WI38 (cell line): Measurements from ENCODE around the gene NGDN.

Source experiments
- H3K4me3 ChIP-seq: 2 replicates; pipeline ENCODE4 v1.5.1; 2011; ENCODE audit warnings: low read depth, mild to moderate bottlenecking, control low read depth, low read length
- CTCF ChIP-seq: IDR thresholded peaks from 2 replicates; pipeline ENCODE4 v1.5.1; 2012; ENCODE audit warnings: low read depth, mild to moderate bottlenecking, control low read depth, low read length

The NGDN gene

GRCh38 chr14:23441076-23441475 lies 28.4 kb upstream of the NGDN start:
- no peak overlapping the region for H3K4me3 ChIP-seq
- TF ChIP-seq CTCF: no peak

GRCh38 chr14:23442721-23443356 lies 26.7 kb upstream of the NGDN start:
- TF ChIP-seq CTCF: no peak
- H3K4me3 ChIP-seq: no peak overlapping the region

- no peak for TF ChIP-seq CTCF
- H3K4me3 ChIP-seq: no peak overlapping the region
Measured at GRCh38 chr14:23443411-23443812, 26.1 kb upstream of the NGDN start.

- no peak for TF ChIP-seq CTCF
Measured at GRCh38 chr14:23443881-23444280, 25.6 kb upstream of the NGDN start.

GRCh38 chr14:23444314-23444713 lies 25.2 kb upstream of the NGDN start:
- TF ChIP-seq CTCF: no peak
- no peak overlapping the region for H3K4me3 ChIP-seq

More at GRCh38 chr14:23443881-23444280, 25.6 kb upstream of the NGDN start:
- no peak overlapping the region for H3K4me3 ChIP-seq

- no peak overlapping the region for H3K4me3 ChIP-seq
- TF ChIP-seq CTCF: no peak
Measured at GRCh38 chr14:23445773-23446172, 23.7 kb upstream of the NGDN start.

- H3K4me3 ChIP-seq: no peak overlapping the region
- no peak for TF ChIP-seq CTCF
Measured at GRCh38 chr14:23446291-23446851, 23.1 kb upstream of the NGDN start.
